HL-60 (cell line): ENCODE measurements around the gene IP6K2.

Experiments used
- DNase-seq, 2 experiments: peaks; one replicate each; pipeline ENCODE4 v3.0.0-alpha.2; 2010 to 2020; ENCODE audit warnings: low read depth in 1 of 2, low spot score in 1 of 2
- H3K27ac ChIP-seq: fragments of 250-450 bp; sonication (Bioruptor Pico); replicated peaks from 2 replicates; pipeline ENCODE4 v1.5.1; 2020; ENCODE audit warnings: mild to moderate bottlenecking, moderate library complexity
- H3K27me3 ChIP-seq: fragments of 250-450 bp; sonication (Bioruptor Pico); 2 replicates; pipeline ENCODE4 v1.5.1; 2021; ENCODE audit warnings: mild to moderate bottlenecking, moderate library complexity; ENCODE audit not compliant: insufficient read depth, poor library complexity, severe bottlenecking
- H3K4me3 ChIP-seq: replicated peaks from 2 replicates; pipeline ENCODE4 v1.5.1; 2011; ENCODE audit warnings: mild to moderate bottlenecking, control low read depth, low read length; ENCODE audit not compliant: insufficient read depth
- CTCF ChIP-seq: IDR thresholded peaks from one replicate; pipeline ENCODE4 v1.5.1; 2011; ENCODE audit warnings: low read length, control low read depth, inconsistent platforms; ENCODE audit not compliant: insufficient read depth
- GABPA ChIP-seq: IDR thresholded peaks from 2 replicates; pipeline ENCODE4 v1.6.1; 2012; ENCODE audit warnings: low read depth
- POLR2AphosphoS5 ChIP-seq: IDR thresholded peaks from 2 replicates; pipeline ENCODE4 v1.6.1; 2012; ENCODE audit warnings: low read depth
- REST ChIP-seq: IDR thresholded peaks from 2 replicates; pipeline ENCODE4 v1.6.1; 2012; ENCODE audit warnings: low read depth; ENCODE audit not compliant: insufficient replicate concordance
- SPI1 ChIP-seq: IDR thresholded peaks from 2 replicates; pipeline ENCODE4 v1.6.1; 2012; ENCODE audit warnings: low read depth, mild to moderate bottlenecking, borderline replicate concordance

Gene IP6K2

GRCh38 chr3:48707157-48707556 lies 9.9 kb downstream of the IP6K2 start:
- Histone ChIP-seq H3K4me3 (no peak overlapping the region), H3K27ac (no peak overlapping the region), H3K27me3 (no peaks in the 10 kb centered on the region)
- TF ChIP-seq SPI1: no peak
- no peak for TF ChIP-seq POLR2AphosphoS5
- no peak for TF ChIP-seq GABPA
- TF ChIP-seq REST: no peak
- TF ChIP-seq CTCF: no peak
- no peak for DNase-seq

DNA sequence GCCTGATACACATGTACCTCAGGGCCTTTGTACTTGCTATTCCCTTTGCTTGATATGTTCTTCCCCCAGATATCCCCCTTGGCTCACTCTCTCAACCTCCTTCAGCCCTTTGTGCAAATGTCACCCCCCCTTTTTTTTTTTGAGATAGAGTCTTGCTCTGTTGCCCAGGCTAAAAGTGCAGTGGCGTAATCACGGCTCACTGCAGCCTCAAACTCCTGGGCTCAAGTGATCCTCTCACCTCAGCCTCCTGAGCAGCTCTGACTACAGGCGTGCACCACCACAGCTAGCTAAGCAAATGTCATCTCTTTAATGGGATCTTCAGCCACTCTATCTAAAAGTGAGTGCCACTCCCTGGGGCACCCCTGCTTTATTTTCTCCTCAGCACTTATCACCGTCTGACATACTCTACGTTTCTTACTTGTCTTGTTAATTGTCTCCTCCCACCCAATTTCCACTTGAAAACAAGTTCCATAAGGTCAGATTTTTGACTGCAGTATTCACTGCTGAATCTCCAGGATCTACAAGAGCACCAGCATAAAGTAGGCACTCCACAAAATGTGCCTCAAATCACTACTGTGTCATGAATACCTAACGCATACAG lies 14.6 kb downstream of the IP6K2 start:
- H3K4me3 ChIP-seq: no peak overlapping the region
- no peak for DNase-seq
- H3K27ac ChIP-seq: no peak overlapping the region
- no peaks in the 10 kb centered on the region for H3K27me3 ChIP-seq
- TF ChIP-seq POLR2AphosphoS5: no peak
- TF ChIP-seq SPI1: no peak
- no peak for TF ChIP-seq CTCF
- TF ChIP-seq REST: no peak
- TF ChIP-seq GABPA: no peak

- DNase-seq: no peak
- Histone ChIP-seq H3K4me3 (no peak overlapping the region), H3K27me3 (no peaks in the 10 kb centered on the region), H3K27ac (no peak overlapping the region)
- TF ChIP-seq GABPA (no peak), REST (no peak), CTCF (no peak), SPI1 (no peak), POLR2AphosphoS5 (no peak)
Observed at GRCh38 chr3:48700731-48701405, 16.2 kb downstream of the IP6K2 start.
